SK-N-SH treated with all-trans-retinoic acid at 6 μM for 48 hours (cell line): ENCODE results near the gene TMEM132D.

Experiments used
- ESRRG ChIP-seq: fragments of 250-450 bp; sonication (Bioruptor Pico); IDR thresholded peaks from 2 replicates; pipeline ENCODE4 v1.6.1; 2021; ENCODE audit warnings: mild to moderate bottlenecking
- ZC3H10 ChIP-seq: fragments of 250-450 bp; sonication (Bioruptor Pico); IDR thresholded peaks from 2 replicates; pipeline ENCODE4 v1.5.1; 2021; ENCODE audit warnings: mild to moderate bottlenecking, moderate library complexity
- TF ChIP-seq, protein P1 (sequence below): fragments of 250-450 bp; sonication (Bioruptor Pico); IDR thresholded peaks from 2 replicates; pipeline ENCODE4 v1.5.1; 2020; ENCODE audit warnings: low read depth, mild to moderate bottlenecking, moderate library complexity

DNA sequence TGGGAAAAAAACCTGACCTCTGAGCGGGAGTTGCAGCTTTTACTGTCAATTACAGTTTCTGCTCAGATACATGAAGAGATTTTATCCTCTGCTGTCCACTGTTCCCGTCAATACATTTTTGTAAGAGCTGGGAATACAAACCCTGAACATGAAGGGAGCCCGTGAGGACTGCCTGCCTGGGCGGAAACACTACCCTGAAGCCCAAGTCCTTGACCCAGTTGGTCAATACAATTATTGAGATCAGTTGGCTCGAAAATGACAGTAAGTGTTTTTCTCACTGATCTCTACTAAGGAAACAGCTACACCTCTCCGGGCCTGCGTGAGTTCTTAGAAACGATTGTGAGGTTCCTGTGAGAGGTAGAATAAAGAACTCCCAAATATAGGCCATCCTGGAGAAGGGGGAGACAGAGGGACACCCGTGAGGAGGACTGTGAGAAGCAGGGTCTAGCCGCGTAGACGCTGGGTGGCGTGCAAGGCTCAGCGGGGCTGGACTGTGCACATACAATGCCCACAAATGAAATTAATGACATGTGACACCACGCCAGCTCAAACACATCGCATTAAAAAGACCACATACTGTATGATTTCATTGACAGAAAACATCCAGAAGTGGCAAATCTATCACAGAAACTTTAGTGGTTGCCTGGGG, 509.5 kb downstream of the TMEM132D start:
- TF ChIP-seq ESRRG: no peak
- TF ChIP-seq, protein P1, sequence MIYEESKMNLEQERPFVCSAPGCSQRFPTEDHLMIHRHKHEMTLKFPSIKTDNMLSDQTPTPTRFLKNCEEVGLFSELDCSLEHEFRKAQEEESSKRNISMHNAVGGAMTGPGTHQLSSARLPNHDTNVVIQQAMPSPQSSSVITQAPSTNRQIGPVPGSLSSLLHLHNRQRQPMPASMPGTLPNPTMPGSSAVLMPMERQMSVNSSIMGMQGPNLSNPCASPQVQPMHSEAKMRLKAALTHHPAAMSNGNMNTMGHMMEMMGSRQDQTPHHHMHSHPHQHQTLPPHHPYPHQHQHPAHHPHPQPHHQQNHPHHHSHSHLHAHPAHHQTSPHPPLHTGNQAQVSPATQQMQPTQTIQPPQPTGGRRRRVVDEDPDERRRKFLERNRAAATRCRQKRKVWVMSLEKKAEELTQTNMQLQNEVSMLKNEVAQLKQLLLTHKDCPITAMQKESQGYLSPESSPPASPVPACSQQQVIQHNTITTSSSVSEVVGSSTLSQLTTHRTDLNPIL (CRISPR knock-in tag): no peak
- no peak for TF ChIP-seq ZC3H10 (CRISPR knock-in tag)
